HPDE6-E6E7 (cell line): ENCODE measurements around the gene MEOX1.

ENCODE experiments used
- DNase-seq: peaks from one replicate; pipeline ENCODE4 v3.0.0; 2011; ENCODE audit warnings: missing footprints; ENCODE audit errors: extremely low spot score

MEOX1 gene

GRCh38 chr17:43591001-43591400 lies 70.7 kb downstream of the MEOX1 start:
- no peak for DNase-seq
